ENCODE data around the gene ANGPTL4.
"Not testable (repeated sequence)": the region's sequence is repeated elsewhere in the genome, so short reads cannot be mapped to it uniquely, and the experiment has no call there.

ANGPTL4 gene

DNA sequence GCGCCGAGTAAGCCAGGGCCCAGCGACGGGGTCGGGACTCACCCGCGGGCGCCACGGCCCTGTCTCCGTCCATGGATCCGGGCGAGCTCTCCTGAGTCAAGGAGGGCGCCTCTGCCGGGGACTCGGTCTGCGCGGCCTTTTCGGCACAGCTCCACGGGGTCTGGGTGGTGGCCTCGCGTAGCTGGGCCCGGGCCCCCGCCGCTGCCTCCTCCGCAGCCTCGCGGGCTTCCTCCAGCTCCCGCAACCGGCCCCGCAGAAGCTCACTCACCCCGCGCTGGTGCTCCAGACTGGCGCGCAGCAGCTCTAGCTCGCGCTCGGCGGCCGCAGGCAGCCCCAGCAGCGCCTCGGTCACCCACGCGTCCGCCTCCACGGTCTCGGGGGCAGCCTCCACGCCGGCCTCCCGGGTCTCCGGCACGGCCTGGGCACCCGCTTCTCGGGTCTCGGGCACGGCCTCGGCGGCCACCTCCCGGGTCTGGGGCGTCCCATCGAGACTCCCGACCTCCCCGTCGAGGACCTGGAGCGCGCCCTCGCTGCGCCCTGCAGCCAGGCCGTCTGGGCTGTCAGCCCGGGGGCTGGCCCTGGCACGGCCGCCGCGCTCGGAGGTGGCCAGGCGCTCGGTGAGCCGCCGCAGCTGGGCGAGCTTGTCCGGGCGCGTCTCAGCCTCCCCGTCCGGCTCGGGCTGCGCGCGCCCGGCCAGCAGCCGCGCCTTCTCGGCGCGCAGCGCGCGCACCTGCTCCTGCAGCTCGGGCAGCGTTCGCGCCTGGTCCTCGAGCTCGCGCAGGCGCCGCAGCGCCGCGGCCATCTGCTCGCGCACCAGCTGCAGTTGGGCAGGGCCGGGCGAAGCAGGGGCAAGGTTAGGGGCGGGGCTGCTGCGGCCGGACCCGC lies 29.3 kb upstream of the ANGPTL4 start:
- peak; percentile 73 to 79 for DNase-seq

DNA sequence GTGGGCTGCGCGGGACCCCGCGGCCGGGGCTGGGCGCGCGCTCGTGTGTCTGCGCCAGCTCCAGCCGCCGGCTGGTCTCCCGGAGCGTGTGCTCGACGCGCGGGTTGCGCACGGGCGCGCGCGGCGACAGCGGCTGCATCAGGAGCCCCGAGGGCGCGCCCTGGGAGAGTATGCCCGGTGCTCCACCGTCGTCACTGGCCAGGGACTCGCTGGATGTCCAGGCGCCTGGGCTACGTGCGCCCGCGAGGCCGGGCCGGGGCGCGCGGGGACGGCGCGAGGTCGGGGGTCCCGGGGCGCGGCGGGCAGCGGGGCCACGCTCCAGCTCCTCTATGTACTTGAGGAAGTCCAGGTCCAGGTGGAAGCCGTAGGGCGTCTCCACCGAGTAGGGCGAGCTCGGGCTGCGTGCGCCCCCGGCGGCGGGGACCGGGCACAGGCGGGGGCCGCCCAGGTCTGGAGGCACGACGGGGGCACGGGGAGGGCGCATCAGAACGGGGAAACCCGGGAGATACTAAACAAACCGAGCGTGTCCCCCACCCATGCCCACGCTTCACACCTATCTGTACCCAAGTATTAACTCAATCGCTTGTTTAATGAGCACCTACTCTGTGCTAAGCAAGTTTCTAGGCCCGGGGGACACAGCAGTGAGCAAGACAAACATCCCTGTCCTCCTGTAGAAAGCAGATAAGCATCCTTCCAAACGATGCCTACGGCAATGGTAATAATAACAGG lies 28.4 kb upstream of the ANGPTL4 start:
- DNase-seq = peak; percentile 73

DNA sequence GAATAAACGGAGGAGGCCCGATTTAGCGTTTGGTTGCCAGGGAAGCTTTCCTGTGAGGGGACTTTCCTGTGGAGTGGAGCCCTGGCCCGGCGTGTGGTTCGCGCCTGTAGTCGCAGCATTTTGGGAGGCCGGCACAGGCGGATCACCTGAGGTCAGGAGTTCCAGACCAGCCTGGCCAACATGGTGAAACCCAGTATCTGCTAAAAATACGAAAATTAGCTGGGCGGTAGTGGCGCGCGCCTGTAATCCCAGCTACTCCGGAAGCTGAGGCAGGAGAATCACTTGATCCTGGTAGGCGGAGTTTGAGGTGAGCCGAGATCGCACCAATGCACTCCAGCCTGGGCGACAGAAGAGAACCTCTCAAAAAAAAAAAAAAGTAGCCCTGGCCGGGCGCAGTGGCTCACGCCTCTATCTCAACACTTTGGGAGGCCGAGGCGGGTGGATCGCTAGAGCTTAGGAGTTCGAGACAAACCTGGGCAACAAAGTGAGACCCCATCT lies 27.8 kb upstream of the ANGPTL4 start:
- DNase-seq = no peak

DNA sequence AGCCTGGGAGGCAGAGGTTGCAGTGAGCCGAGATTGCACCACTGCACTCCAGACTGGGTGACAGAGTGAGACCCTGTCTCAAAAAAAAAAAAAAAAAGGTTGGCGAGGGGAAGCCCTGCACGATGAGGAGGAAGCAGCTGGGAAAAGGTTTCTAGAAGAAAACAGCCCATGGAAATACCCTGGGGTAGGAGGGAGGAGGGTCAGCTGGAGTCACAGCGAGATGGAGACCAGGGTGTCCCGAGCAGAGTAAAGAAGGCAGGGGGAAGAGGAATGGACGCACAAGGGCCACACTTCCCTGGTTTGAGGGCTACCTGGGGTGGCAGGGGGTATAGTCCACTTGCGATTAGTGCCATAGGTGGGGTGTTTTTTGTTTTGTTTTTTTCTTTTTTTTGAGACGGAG lies 27.3 kb upstream of the ANGPTL4 start:
- no peak for DNase-seq

DNA sequence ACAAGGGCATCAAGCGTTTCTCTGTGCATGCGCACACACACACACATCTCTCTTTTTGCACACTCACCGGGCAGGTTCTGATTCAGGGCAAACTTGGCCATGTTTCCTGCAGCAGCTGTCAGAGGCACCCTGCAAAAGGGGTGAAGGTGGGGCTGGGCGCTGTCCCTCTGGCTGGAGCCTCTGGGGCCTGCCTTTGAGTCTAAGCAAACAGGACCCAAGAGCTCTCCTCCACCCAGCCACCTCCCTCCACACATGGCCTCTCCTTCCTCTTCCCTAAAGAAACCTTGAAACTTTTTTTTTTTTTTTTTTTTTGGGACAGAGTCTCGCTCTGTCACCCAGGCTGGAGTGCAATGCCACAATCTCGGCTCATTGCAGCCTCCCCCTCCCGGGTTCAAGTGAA lies 26.2 kb upstream of the ANGPTL4 start:
- DNase-seq = no peak

DNA sequence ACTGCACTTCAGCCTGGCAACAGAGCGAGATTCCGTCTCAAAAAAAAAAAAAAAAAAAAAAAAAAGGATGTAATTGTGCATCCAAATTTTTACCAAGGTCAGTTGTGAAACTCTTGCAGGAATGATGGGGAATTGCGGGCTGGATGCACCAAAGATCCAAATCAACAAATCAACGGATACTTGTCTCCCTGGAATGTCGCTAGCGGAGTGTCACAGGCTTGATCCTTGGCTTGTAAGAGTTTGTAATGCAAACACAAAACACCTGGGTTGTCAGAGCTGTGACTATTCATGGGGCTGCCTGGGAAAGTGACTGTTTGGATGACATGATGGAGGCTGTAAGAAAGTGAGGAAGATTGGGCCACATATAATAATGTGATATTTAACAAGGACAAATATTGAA lies 25.1 kb upstream of the ANGPTL4 start:
- no peak for DNase-seq

DNA sequence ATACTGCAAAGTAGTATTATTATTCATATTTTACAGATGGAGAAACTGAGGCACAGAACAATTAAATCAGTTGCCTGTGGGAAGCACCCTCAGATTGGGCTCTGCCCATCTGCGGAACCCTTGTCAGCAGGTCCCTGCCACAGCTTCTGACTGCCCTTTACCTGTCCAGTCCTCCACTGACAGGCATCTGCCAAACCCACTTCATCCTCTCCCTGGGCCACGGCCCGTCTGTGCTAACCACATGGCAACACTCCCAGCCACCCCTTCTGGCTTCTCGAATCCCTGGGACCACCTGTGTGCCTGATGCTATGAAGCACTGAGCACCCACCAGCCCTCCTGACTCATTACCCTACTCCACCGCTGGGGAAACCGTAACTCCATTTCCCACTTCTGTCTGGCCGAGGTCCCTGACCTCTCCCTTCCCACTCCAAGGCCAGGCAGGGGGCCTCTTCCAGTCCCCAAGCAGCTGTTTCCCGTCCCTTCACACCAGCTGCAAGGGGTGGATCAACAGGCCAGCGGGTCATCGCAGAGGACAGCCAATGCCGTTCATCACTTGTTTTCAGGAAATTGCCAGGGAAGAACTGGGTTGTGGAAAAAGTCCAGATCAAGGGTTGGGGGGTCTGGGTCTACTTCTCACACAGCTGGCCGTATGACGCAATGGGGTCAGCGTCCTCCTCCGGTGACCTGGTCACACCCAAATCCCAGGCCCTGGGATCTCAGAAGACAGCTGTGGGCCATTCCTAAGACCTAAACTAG lies 23.4 kb upstream of the ANGPTL4 start:
- no peak for DNase-seq

DNA sequence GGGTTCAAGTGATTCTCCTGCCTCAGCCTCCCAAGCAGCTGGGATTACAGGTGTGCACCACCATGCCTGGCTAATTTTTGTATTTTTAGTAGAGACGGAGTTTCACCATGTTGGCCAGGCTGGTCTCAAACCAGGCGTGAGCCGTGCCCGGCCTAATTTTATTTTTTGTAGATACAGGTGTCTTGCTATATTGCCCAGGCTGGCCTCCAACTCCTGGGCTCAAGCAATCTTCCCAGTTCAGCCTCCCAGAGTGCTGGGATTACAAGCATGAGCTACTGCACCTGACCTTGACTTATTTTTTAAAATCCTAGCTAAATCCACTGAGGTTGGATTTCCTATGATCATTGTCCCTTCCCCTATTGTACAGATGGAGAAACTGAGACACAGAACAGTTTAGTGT lies 22.5 kb upstream of the ANGPTL4 start:
- not testable (repeated sequence) for DNase-seq

DNA sequence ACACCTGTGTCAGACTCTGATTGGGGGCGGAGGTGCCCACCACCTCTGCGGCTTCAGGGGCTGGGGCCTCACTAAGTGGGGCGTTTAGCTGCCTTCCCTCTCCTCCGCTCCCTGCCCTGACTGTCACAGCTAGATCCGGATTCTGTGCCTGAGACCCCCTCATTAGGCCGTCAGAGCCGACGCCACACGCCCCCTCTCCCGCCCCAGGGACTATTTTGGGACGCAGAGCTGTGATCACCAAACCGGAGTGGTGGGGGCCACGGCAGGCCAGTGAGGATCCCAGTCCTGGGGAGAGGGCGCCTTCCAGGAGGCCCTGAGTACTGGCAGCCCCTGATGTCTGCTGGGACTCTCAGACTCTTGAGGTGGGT lies 21.7 kb upstream of the ANGPTL4 start:
- no peak for DNase-seq

DNA sequence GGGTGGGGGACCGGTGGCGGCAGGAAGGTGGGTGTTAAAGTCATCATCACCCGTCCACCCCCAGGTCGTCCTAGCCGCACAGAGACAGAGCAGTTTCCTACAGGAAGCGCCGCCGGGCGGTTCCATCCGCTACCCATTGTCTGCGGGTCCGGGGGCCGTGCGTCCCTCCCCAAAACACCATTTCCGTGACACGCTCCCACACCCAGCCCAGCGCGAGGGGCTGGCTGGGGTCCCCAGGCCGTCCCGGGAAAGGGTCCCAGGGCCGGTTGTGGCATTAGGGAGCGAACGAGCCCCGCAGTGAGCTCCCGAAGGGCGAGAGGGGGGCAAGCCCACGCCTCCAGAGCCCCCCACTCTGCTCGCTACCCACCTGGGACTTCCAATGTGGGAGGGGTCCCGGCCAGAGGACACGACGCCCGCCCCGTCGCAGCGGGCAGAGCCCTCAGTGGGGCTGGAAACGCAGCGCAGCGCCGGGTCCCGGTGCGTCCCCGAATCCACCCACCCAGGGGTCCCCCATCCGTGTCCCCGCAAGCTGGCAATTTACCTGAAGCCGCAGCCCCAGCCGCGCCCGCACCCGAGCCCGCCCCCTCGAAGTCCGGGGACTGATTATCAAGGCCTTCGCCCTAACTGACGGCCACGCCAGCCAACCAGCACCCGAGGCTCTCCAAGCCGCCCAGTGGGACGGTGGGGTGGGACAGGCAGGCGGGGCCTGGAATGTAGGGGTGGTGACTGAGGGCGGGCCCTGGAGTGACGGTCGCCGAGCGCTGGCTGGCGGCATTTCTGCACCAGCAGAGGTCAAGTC lies 21.1 kb upstream of the ANGPTL4 start, which contains the start of gene KANK3:
TSS of gene KANK3 (minus strand) at position 579 of the 799 bp plus-strand sequence. CDS start 5,434 bp downstream, outside the sequence.
- DNase-seq = peak; percentile 60 to 62

DNA sequence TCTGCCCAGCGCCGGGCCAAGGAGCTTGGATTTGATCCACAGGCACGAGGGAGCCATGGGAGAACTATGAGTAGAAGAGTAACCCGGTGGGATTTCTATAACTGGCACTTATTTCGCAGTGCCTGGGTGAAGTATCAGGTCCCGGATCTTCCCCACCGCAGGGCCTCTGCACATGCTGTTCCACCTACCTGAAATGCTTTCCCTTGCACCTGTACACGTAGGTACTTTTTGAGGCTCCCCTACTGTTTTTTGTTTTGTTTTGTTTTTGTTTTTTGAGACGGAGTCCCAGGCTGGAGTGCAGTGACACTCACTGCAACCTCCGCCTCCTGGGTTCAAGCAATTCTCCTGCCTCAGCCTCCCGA lies 20.5 kb upstream of the ANGPTL4 start:
- no peak for DNase-seq

DNA sequence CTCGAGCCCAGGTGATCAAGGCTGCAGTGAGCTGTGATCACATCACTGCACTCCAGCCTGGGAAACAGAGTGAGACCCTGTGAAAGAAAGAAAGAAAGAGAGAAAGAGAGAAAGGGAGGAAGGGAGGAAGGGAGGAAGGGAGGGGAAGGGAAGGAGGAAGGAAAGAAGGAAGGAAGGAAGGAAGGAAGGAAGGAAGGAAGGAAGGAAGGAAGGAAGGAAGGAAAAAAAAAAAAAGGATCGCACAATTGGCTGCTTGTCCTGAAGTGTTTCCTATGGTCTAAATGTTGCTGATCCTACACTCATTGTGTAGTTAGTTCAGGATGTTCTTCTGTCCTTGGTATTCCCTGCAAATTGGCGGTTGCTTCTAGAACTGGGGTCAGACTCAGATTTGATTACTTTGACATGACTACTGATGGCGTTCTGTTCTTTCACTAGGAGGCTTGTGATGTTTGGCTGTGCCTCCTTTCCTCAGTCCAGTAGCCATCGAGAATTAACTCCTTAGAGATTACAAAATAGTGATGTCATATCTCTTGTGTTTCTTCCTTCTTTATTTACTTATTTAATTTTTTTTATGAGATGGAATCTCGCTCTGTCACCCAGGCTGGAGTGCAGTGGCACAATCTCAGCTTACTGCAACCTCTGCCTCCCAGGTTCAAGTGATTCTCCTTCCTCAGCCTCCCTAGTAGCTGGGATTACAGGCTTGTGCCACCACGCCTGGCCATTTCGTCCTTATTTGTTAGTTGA lies 14.2 kb upstream of the ANGPTL4 start:
- not testable (repeated sequence) for DNase-seq

DNA sequence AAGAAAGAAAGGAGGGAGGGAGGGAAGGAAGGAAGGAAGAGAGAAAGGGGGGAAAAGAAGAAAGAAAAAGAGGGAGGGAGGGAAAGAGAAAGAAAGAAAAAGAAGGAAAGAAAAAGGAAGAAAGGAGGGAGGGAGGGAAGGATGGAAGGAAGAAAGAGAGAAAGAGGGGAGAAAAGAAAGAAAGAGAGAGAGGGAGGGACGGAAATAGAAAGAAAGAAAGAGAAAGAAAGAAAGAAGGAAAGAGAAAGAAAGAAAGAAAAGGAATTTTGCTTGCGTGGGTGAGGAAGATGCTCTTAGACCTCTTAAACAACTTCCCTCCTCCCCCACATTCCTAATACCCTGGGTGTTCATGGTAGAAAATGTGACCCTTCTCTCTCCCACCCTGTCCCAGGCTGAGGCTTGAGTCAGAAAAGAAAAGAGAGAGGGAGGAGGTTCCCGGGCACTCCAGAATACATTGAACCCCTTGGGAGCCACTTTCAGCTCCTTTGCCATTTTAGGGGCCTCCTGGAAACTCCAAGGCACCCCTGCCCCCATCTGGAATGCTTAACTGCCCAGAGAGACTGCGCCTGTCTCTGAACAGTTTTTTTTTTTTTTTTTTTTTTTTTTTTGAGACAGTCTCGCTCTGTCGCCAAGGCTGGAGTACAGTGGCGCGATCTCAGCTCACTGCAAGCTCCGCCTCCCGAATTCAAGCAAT lies 11.7 kb upstream of the ANGPTL4 start:
- DNase-seq = no peak

DNA sequence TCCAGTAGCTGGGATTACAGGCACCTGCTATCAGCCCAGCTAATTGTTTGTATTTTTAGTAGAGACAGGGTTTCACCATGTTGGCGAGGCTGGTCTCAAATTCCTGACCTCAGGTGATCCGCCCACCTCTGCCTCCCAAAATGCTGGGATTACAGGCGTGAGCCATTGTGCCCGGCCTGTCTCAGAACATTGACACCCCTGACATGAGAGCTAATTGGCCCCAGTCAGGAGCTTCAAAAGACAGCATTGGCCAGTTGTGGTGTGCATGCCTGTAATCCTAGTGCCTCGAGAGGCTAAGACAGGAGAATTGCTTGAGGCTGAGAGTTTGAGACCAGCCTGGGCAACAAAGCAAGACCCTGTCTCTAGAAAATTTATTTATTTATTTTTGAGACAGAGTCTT lies 11.1 kb upstream of the ANGPTL4 start:
- not testable (repeated sequence) for DNase-seq

DNA sequence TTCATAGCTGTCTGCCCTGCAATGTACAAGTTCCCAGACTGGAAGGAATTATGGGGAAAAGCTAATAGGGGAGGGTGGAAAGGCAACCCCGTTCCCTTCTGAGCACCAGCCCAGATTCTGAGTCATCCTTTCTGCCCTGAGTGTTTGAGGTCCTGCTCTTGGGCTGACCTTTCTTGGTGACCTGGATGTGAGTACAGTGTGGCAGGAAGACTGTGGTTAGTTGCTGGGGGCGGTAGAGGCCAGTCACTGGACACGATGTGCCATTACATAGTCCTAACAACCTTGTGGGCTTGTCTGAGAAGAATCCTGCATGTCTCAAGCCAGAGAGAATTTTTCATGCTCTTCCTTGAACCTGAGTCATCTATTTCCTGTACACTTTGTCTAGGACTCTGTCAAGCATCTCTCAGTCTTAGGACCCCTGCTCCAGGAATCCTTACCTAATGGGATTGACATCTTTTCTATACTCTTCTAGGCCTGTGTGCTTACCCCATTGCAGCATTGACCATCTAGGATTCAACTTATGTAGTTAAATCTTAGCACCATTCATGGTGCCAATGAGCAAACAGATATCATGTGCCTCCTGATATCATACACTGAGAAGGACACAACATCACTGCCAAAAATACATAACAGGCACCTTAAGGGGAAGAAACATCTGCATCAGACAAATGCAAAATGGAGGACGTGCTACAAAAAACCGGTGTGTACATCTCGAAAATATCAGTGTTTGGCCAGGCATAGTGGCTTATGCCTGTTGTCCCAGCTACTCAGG lies 8.1 kb upstream of the ANGPTL4 start:
- no peak for DNase-seq

DNA sequence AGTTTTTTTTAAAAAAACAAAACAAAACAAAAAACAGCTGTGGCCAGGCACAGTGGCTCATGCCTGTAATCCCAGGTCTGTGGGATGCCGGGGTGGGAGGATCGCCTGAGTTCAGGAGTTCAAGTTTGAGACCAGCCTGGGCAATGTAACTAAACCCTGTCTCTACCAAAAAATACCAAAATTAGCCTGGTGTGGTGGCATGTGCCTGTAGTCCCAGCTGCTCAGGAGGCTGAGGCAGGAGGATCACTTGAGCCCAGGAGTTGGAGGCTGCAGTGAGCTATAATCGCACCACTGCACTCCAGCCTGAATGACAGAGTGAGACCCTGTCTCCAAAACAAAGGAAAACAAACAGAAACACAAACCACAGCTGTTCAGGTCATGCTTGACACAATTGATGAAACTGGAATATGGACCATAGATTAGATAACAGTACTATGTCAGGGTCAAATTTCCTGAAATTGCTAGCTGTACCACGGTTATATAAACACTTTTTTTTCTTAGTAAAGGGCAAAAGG lies 6.9 kb upstream of the ANGPTL4 start:
- no peak for DNase-seq

DNA sequence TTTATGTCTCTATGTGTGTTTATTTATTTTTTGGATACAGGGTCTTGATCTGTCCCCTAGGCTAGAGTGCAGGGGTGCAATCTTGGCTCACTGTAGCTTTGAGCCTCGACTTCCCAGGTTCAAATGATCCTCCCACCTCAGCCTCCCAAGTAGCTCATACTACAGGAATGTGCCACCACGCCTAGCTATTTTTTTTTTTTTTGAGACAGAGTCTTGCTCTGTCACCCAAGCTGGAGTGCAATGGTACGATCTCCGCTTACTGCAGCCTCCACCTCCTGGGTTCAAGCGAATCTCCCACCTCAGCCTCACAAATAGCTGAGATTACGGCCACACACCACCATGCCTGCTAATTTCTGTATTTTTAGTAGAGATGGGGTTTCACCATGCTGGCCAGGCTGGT lies 5.0 kb upstream of the ANGPTL4 start:
- no peak for DNase-seq

DNA sequence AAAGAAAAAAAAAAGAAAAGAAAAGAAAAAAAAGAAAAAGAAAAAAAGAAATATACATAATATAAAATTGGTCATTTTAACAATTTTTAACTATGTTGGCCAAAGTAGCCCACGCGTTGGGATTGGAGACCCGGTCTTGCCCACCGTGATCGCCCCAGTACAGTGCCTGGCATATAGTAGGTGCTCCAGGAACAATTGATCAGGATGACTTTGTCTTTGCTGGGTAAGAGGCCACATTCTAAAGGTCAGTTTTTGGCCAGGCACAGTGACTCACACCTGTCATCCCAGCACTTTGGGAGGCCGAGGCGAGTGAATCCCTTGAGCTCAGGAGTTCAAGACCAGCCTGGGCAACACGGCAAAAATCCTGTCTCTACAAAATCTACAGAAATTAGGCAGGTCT lies 3.8 kb upstream of the ANGPTL4 start:
- DNase-seq = no peak

DNA sequence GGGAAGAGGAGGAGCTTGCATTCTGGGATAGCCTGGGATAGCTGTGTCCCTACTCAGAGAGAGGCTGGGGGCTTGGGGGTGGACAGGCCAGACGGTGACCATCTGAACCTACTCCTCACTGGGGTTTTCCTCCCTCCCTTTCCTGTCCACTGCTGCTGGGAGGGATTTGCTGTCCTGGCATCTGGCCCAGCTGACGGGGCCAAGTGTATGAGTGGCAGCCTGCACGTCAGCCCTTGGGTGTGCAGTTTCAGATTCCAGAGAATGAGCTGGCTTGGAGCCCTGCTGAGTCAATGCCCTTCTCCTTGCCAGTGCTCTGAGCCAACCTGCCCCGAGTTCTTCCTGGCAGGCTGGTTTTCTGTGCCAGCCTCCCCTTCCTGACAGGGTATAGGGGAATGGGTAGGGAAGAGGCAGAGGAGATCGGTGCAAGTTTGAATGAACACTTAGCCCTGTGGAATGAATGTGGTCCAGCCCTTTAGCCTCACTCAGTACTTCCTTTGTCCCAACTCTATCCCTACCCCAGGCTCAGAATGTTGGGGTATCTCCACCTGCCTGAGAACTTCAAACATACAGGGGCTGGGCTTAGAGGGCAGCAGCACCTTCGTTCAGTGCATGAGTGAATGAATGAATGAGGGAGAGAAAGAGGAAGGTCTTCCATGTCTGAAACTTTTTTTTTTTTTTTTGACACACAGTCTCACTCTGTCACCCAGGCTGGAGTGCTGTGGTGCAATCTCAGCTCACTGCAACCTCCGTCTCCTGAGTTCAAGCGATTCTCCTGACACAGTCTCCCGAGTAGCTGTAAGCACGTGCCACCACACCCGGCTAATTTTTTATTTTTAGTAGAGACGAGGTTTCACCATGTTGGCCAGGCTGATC lies 1.8 kb upstream of the ANGPTL4 start:
- peak; percentile 87 to 88 for DNase-seq

All from SHP77 (cell line).